ENCODE measurements around the gene PKP3. TPM values are rescaled to one million over a fixed set of nuclear protein-coding genes. Genes with fewer than 3 reads are reported as not detected.

Gene PKP3
- polyA plus RNA-seq, 1 donor (not counting 4 experiments of a cell fraction or from before 2014, with no cell fraction given) = 125 TPM

- dilution Hi-C loops (cut with MboI; ENCODE audit: extremely low pct_ligation_motif_present, low sequenced_read_pairs) = no loop called here
- no peaks in the 10 kb centered on the region for H3K9me1 ChIP-seq (ENCODE audit: control insufficient read depth, extremely low read depth, insufficient read depth, low read length)
- peaks cover 38% of the 10 kb centered on the region for H3K27me3 ChIP-seq (ENCODE audit: control insufficient read depth, extremely low read depth, insufficient read depth, low read length)
- H3K9ac ChIP-seq (ENCODE audit: control insufficient read depth, extremely low read depth, insufficient read depth, low read length) = no peak overlapping the region
- H3K4me2 ChIP-seq (ENCODE audit: control insufficient read depth, extremely low read depth, insufficient read depth, low read depth, low read length) = no peak overlapping the region
- H3K9me3 ChIP-seq (ENCODE audit: control insufficient read depth, low read depth, low read length) = peaks cover 4% of the 10 kb centered on the region
- peaks cover 18% of the 10 kb centered on the region for H3K4me1 ChIP-seq (ENCODE audit: control insufficient read depth, extremely low read depth, insufficient read depth, low read length)
- H4K20me1 ChIP-seq (ENCODE audit: control insufficient read depth, extremely low read depth, insufficient read depth, low read length) = no peaks in the 10 kb centered on the region
- H3K27ac ChIP-seq (ENCODE audit: control insufficient read depth, insufficient read depth, low read length) = no peak overlapping the region
- TF ChIP-seq EZH2 (IDR thresholded peaks at IDR 0.05; ENCODE audit: low read length) = no peak
- TF ChIP-seq, protein P1, sequence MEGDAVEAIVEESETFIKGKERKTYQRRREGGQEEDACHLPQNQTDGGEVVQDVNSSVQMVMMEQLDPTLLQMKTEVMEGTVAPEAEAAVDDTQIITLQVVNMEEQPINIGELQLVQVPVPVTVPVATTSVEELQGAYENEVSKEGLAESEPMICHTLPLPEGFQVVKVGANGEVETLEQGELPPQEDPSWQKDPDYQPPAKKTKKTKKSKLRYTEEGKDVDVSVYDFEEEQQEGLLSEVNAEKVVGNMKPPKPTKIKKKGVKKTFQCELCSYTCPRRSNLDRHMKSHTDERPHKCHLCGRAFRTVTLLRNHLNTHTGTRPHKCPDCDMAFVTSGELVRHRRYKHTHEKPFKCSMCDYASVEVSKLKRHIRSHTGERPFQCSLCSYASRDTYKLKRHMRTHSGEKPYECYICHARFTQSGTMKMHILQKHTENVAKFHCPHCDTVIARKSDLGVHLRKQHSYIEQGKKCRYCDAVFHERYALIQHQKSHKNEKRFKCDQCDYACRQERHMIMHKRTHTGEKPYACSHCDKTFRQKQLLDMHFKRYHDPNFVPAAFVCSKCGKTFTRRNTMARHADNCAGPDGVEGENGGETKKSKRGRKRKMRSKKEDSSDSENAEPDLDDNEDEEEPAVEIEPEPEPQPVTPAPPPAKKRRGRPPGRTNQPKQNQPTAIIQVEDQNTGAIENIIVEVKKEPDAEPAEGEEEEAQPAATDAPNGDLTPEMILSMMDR (optimal IDR thresholded peaks at IDR 0.05 in 1 of 3, IDR thresholded peaks at IDR 0.05 in 1 of 3, conservative IDR thresholded peaks at IDR 0.05 in 1 of 3; ENCODE audit: extremely low read depth in 1 of 3, insufficient read depth in 2 of 3, low read length in 3 of 3) = no peak
- FAIRE-seq (no peak), DNase-seq (ENCODE audit: low read depth, low spot score) (no peak)
- no peak overlapping the region for H2AFZ ChIP-seq (ENCODE audit: control insufficient read depth, low read length)
- no peaks in the 10 kb centered on the region for H3K79me2 ChIP-seq (ENCODE audit: control insufficient read depth, insufficient read depth, low read length)
- no peaks in the 10 kb centered on the region for H3K36me3 ChIP-seq (ENCODE audit: control insufficient read depth in 2 of 2, extremely low read depth in 1 of 2, insufficient read depth in 2 of 2, low read length in 2 of 2)
- no peak overlapping the region for H3K4me3 ChIP-seq (ENCODE audit: control insufficient read depth in 2 of 3, extremely low read depth in 1 of 3, insufficient read depth in 2 of 3, low read depth in 1 of 3, low read length in 3 of 3)
Observed at GRCh38 chr11:365831-366230, 28.2 kb upstream of the PKP3 start.

- Histone ChIP-seq H3K9me3 (ENCODE audit: control insufficient read depth, low read depth, low read length) (no peaks in the 10 kb centered on the region), H3K9me1 (ENCODE audit: control insufficient read depth, extremely low read depth, insufficient read depth, low read length) (no peaks in the 10 kb centered on the region), H3K4me3 (ENCODE audit: control insufficient read depth in 2 of 3, extremely low read depth in 1 of 3, insufficient read depth in 2 of 3, low read depth in 1 of 3, low read length in 3 of 3) (no peak overlapping the region), H3K36me3 (ENCODE audit: control insufficient read depth in 2 of 2, extremely low read depth in 1 of 2, insufficient read depth in 2 of 2, low read length in 2 of 2) (peaks cover 0 to 3% of the 10 kb centered on the region in 2 experiments), H3K4me1 (ENCODE audit: control insufficient read depth, extremely low read depth, insufficient read depth, low read length) (peaks cover 20% of the 10 kb centered on the region), H2AFZ (ENCODE audit: control insufficient read depth, low read length) (no peak overlapping the region), H3K79me2 (ENCODE audit: control insufficient read depth, insufficient read depth, low read length) (no peaks in the 10 kb centered on the region), H3K27ac (ENCODE audit: control insufficient read depth, insufficient read depth, low read length) (no peak overlapping the region), H3K4me2 (ENCODE audit: control insufficient read depth, extremely low read depth, insufficient read depth, low read depth, low read length) (no peak overlapping the region), H3K9ac (ENCODE audit: control insufficient read depth, extremely low read depth, insufficient read depth, low read length) (no peak overlapping the region), H4K20me1 (ENCODE audit: control insufficient read depth, extremely low read depth, insufficient read depth, low read length) (no peaks in the 10 kb centered on the region), H3K27me3 (ENCODE audit: control insufficient read depth, extremely low read depth, insufficient read depth, low read length) (peaks cover 54% of the 10 kb centered on the region)
- no peak for FAIRE-seq
- no peak for DNase-seq (ENCODE audit: low read depth, low spot score)
- TF ChIP-seq EZH2 (IDR thresholded peaks at IDR 0.05; ENCODE audit: low read length) = no peak
- TF ChIP-seq, protein P1 (optimal IDR thresholded peaks at IDR 0.05 in 1 of 3, IDR thresholded peaks at IDR 0.05 in 1 of 3, conservative IDR thresholded peaks at IDR 0.05 in 1 of 3; ENCODE audit: extremely low read depth in 1 of 3, insufficient read depth in 2 of 3, low read length in 3 of 3) = no peak
- dilution Hi-C loops (cut with MboI; ENCODE audit: extremely low pct_ligation_motif_present, low sequenced_read_pairs) = no loop called here
Observed at GRCh38 chr11:367956-368413, 26.0 kb upstream of the PKP3 start.
